Mammary epithelial cell (primary cell): ENCODE measurements around the gene BMI1.

Source experiments
- EZH2 ChIP-seq: IDR thresholded peaks from 2 replicates; pipeline ENCODE4 v1.6.1; 2012; ENCODE audit warnings: low read length, inconsistent platforms, borderline replicate concordance
- TF ChIP-seq, protein P1 (sequence below), 2 donors: IDR thresholded peaks in 1 of 2; conservative IDR thresholded peaks in 1 of 2; 2 replicates each; pipeline ENCODE4 v1.5.1; 2011 to 2012; ENCODE audit warnings: inconsistent platforms in 2 of 2, low read length in 2 of 2, mild to moderate bottlenecking in 2 of 2, control low read depth in 1 of 2, low read depth in 1 of 2; ENCODE audit not compliant: insufficient read depth in 1 of 2; ENCODE audit errors: extremely low read depth in 1 of 2

DNA sequence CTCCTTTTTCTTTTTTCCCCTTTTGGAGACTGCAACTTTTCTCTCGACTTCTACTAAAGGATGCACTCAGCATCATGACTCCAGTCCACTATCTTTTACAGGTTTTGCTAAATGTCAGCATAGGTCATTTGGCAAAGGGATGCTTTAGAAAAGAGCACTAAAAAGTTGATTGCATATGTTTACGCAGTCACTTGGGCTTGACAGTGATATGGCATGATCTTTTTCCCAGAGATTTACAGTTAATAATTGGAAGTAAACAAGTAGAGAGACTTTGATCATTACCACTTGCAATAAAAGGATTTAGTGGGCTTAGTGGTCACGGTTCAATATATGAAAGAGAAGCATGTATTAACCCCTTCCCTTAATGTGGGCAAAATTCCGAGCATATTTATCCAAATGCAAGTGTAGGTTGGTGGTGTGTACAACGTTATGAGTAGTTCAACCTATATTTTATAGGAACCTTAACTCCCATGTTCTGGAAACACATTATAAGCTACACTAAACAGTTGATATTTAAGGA, 1.8 kb downstream of the BMI1 start:
- TF ChIP-seq, protein P1, sequence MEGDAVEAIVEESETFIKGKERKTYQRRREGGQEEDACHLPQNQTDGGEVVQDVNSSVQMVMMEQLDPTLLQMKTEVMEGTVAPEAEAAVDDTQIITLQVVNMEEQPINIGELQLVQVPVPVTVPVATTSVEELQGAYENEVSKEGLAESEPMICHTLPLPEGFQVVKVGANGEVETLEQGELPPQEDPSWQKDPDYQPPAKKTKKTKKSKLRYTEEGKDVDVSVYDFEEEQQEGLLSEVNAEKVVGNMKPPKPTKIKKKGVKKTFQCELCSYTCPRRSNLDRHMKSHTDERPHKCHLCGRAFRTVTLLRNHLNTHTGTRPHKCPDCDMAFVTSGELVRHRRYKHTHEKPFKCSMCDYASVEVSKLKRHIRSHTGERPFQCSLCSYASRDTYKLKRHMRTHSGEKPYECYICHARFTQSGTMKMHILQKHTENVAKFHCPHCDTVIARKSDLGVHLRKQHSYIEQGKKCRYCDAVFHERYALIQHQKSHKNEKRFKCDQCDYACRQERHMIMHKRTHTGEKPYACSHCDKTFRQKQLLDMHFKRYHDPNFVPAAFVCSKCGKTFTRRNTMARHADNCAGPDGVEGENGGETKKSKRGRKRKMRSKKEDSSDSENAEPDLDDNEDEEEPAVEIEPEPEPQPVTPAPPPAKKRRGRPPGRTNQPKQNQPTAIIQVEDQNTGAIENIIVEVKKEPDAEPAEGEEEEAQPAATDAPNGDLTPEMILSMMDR (conservative IDR thresholded peaks at IDR 0.05 in 1 of 2, IDR thresholded peaks at IDR 0.05 in 1 of 2; ENCODE audit: extremely low read depth in 1 of 2, insufficient read depth in 1 of 2, low read depth in 1 of 2, low read length in 2 of 2), result no peak
- TF ChIP-seq EZH2, result no peak
